Lower lobe of right lung (tissue), 2 donors: ENCODE results near the gene RBM20. TPM values are rescaled to one million over a fixed set of nuclear protein-coding genes. Genes with fewer than 3 reads are reported as not detected.

Source experiments
- ATAC-seq, 2 donors: fragments of 200-7000 bp; cut with Tn5 transposase; one replicate each; pipeline ENCODE4 v1.9.1; 2020 to 2022; ENCODE audit warnings: mild to moderate bottlenecking in 2 of 2, moderate library complexity in 2 of 2
- DNase-seq: peaks from one replicate; pipeline ENCODE4 v3.0.0-alpha.2; 2020
- H3K27ac ChIP-seq: fragments of 200-600 bp; one replicate; pipeline ENCODE4 v1.8.0; 2022
- H3K27me3 ChIP-seq: fragments of 200-600 bp; one replicate; pipeline ENCODE4 v1.8.0; 2022; ENCODE audit warnings: low read depth
- H3K36me3 ChIP-seq: fragments of 200-600 bp; one replicate; pipeline ENCODE4 v1.8.0; 2022; ENCODE audit warnings: mild to moderate bottlenecking
- H3K4me1 ChIP-seq: fragments of 200-600 bp; one replicate; pipeline ENCODE4 v1.8.0; 2022
- H3K4me3 ChIP-seq: fragments of 200-600 bp; one replicate; pipeline ENCODE4 v1.8.0; 2022; ENCODE audit warnings: mild to moderate bottlenecking
- H3K9me3 ChIP-seq: fragments of 200-600 bp; one replicate; pipeline ENCODE4 v1.8.0; 2022
- CTCF ChIP-seq: fragments of 200-600 bp; IDR thresholded peaks from one replicate; pipeline ENCODE4 v1.8.0; 2022; ENCODE audit warnings: antibody characterized with exemption, mild to moderate bottlenecking
- intact Hi-C: fragments of 100-400 bp; cut with DNase I; formaldehyde crosslinking; loops from one replicate; pipeline ENCODE4 v1.11.0; 2022
- total RNA-seq: library from RNA; stranded (reverse); fragmentation: NEBNext Ultra II Directional; extraction: Animal tissue kit (Norgen Biotek cat#: 25700); gene quantifications from one replicate; pipeline ENCODE4 v1.2.1, GENCODE V29; 2021
- donor health status: DM: no; HTN: yes; CAD: no; lungs with severe emphysema.

The RBM20 gene
- total RNA-seq, 1 donor from 2014 or later = 1.0 TPM

- intact Hi-C loops = no loop called here
- no peak for TF ChIP-seq CTCF
- H3K4me3 ChIP-seq = no peak overlapping the region
- H3K27me3 ChIP-seq = no peaks in the 10 kb centered on the region
- no peaks in the 10 kb centered on the region for H3K9me3 ChIP-seq
- ATAC-seq = no peak
- H3K36me3 ChIP-seq = peaks cover 94% of the 10 kb centered on the region
- no peak overlapping the region for H3K27ac ChIP-seq
- peaks cover 2% of the 10 kb centered on the region for H3K4me1 ChIP-seq
- no peak for DNase-seq
Observed at GRCh38 chr10:110885932-110886674, 242.0 kb downstream of the RBM20 start.

GRCh38 chr10:110887560-110887959 lies 243.4 kb downstream of the RBM20 start:
- Histone ChIP-seq H3K27me3 (no peaks in the 10 kb centered on the region), H3K4me3 (no peak overlapping the region), H3K27ac (no peak overlapping the region), H3K4me1 (no peaks in the 10 kb centered on the region), H3K36me3 (peaks cover 87% of the 10 kb centered on the region), H3K9me3 (no peaks in the 10 kb centered on the region)
- DNase-seq (no peak), ATAC-seq (no peak)
- TF ChIP-seq CTCF = no peak
- intact Hi-C loops = no loop called here

Other genes with a start within 250 kb of the RBM20 start
- gene DUSP5, start 146.4 kb upstream of the RBM20 start, total RNA-seq = 8.9 TPM
- 33.2 TPM for gene SMC3, start 76.6 kb upstream of the RBM20 start, total RNA-seq
- 74.2 TPM for gene PDCD4, start 227.6 kb downstream of the RBM20 start, total RNA-seq